Measurements from ENCODE around the gene SLC23A1.

GRCh38 chr5:139418793-139419192 lies 35.7 kb upstream of the SLC23A1 start:
- TF ChIP-seq CTCF (IDR thresholded peaks at IDR 0.05; ENCODE audit: low read depth, low read length, missing input control) = no peak
- no peak for TF ChIP-seq GABPA (IDR thresholded peaks at IDR 0.05 in 1 of 2, conservative IDR thresholded peaks at IDR 0.05 in 1 of 2)
- TF ChIP-seq JUND (IDR thresholded peaks at IDR 0.05) = no peak
- TF ChIP-seq EGR1 (IDR thresholded peaks at IDR 0.05; ENCODE audit: low read depth in 2 of 2) = no peak
- no peak for TF ChIP-seq ATF3 (IDR thresholded peaks at IDR 0.05)
- no peak for TF ChIP-seq RAD21 (IDR thresholded peaks at IDR 0.05)
- TF ChIP-seq RXRA (IDR thresholded peaks at IDR 0.05) = no peak

All from liver (tissue), 3 donors.